ENCODE measurements around the gene ARHGEF40. TPM values are rescaled to one million over a fixed set of nuclear protein-coding genes. Genes with fewer than 3 reads are reported as not detected.
"Not testable (repeated sequence)": the region's sequence is repeated elsewhere in the genome, so short reads cannot be mapped to it uniquely, and the experiment has no call there.

ARHGEF40 gene
- polyA plus RNA-seq, 4 donors: 69.0 to 102 (median 79.0) TPM

- peak in 1 of 4 donors; percentile 70 for DNase-seq (ENCODE audit: low read depth in 4 of 4, low spot score in 2 of 4)
Observed at GRCh38 chr14:21039585-21040369, 30.3 kb upstream of the ARHGEF40 start.

- no peak for DNase-seq (ENCODE audit: low read depth in 4 of 4, low spot score in 2 of 4)
Observed at GRCh38 chr14:21040370-21040925, 29.7 kb upstream of the ARHGEF40 start.

DNA sequence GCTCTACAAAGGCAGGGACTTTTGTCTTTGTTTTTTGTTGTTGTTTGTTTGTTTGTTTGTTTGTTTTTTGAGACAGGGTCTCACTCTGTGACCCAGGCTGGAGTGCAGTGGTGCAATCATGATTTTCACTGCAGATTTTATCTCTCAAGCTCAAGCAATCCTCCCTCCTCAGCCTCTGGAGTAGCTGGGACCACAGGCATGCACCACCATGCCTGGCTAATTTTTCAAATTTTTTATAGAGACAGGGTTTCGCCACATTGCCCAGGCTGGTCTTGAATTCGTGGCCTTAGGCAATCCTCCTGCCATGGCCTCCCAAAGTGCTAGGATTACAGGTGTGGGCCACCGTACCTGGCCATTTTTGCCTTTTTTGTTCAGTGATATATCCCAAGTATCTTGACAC, 29.2 kb upstream of the ARHGEF40 start:
- DNase-seq (ENCODE audit: low read depth in 4 of 4, low spot score in 2 of 4): not testable (repeated sequence)

DNA sequence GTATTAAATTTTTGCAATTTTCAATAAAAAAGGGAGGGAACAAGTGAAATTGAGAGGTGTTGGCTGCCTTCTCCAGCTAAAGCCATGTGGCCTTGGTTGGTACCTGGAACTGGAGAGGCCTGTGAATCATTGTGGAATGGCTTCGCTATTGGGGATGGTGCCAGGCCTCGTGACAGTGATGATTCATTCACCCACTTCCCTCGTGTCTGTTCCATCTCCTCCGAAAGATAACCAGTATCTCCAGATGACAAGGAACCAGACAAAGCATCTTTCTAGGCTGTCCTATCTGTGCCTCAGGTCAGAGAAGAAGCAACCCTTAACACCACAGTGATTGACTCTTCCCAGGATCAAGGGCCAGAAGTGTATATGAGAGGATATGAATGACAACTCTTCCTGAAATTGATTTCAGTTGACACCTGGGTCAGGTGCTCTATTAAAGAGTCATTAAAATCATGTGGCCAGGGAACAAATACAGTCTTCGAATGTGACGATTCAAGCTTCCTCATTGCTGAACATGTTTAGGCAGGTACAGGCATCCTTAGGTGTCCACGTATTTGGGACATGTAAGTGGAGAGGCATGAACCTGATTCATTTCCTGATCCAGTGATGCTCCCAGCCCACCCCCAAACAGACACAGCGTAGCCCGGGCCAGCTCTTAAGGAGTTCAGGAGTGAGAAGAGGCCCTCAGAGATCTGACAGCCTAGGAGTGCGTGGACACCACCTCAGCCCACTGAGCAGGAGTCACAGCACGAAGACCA, 28.2 kb upstream of the ARHGEF40 start, which contains the start of gene RNASE7:
RNASE7 (plus strand) TSS at position 687 of the 758 bp plus-strand sequence. CDS start 631 bp downstream, outside the sequence.
- no peak for DNase-seq (ENCODE audit: low read depth in 4 of 4, low spot score in 2 of 4)

GRCh38 chr14:21042918-21043317, 27.2 kb upstream of the ARHGEF40 start:
- no peak for DNase-seq (ENCODE audit: low read depth in 4 of 4, low spot score in 2 of 4)

- no peak for DNase-seq (ENCODE audit: low read depth in 4 of 4, low spot score in 2 of 4)
Observed at GRCh38 chr14:21043387-21043973, 26.6 kb upstream of the ARHGEF40 start.

- DNase-seq (ENCODE audit: low read depth in 4 of 4, low spot score in 2 of 4): no peak
Observed at GRCh38 chr14:21043974-21044618, 26.0 kb upstream of the ARHGEF40 start.

- no peak for DNase-seq (ENCODE audit: low read depth in 4 of 4, low spot score in 2 of 4)
Observed at GRCh38 chr14:21047378-21047781, 22.7 kb upstream of the ARHGEF40 start.

DNA sequence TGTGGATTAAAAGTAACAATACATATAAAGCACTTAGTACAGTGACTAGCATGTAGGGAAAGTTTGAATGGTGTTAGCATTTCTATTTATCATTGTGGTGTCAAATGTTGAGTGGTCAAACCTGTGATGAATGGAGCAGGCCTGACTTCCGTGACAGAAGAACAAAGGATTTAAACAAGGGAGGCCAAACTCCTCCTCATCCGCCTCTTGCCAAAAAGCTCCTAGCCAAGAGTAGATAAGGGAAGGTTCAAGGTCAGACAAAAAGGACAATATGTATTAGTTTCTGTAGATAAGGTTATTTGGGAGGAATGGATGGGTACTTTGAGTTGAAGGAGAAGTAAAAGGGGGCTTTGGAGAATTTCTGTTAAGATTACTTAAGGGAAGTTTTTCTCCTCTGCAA, 21.5 kb upstream of the ARHGEF40 start:
- no peak for DNase-seq (ENCODE audit: low read depth in 4 of 4, low spot score in 2 of 4)

DNA sequence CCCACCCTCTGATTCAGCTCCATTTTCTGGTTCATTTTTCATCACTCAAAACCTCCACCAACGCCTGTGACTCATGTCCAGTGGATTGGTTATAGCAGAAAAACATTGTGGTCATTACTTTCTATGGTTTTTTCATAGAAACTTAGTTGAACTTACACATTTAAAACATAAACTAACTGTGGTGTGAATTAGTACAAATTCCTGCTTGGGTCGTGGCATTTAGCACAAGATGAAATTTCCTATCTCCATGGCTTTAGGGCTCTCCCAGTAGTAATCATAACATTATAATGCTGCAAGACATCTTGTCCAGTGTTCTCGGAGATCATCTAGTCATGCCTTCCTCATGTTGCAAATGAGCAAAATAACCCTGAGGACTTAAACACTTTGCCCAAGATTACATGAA, 20.8 kb upstream of the ARHGEF40 start:
- DNase-seq (ENCODE audit: low read depth in 4 of 4, low spot score in 2 of 4): no peak

- DNase-seq (ENCODE audit: low read depth in 4 of 4, low spot score in 2 of 4): no peak
Observed at GRCh38 chr14:21050597-21050996, 19.5 kb upstream of the ARHGEF40 start.

GRCh38 chr14:21053184-21054122, 16.7 kb upstream of the ARHGEF40 start:
- DNase-seq (ENCODE audit: low read depth in 4 of 4, low spot score in 2 of 4): no peak

- no peak for DNase-seq (ENCODE audit: low read depth in 4 of 4, low spot score in 2 of 4)
Observed at GRCh38 chr14:21054123-21054767, 15.9 kb upstream of the ARHGEF40 start.

- DNase-seq (ENCODE audit: low read depth in 4 of 4, low spot score in 2 of 4): no peak
Observed at GRCh38 chr14:21054768-21055145, 15.3 kb upstream of the ARHGEF40 start.

DNA sequence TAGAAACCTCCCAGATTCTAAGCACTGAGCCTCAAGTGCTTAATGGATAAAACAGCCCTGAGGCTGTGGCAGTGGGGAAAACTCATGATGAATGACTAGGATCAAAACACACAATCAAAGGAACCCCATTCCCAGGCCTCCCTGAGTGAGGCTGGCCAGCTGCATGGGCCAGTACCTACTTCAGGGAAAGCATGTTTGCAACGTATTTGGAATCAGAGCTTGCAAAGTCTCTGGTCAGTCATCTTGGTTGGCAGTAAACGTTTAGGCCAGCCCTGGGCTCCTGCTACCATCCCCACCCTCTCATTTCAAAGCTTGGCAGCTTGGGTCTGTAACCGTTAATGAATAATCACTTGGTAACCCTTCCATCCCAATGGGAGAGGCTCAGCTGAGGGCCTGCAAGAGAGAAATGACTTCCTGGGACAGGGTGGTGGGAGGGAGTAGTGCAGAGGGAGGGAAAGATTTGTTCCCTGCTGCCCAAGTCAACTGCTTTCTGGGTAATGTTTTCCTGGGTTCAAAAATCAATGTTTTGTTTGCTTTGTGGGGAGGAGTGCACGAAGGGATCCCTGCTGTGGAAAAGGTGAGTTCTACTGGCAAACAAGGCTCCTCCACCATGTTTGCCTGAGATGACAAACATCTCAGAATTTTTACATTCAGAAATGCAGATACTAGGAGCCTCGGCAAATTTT, 14.5 kb upstream of the ARHGEF40 start:
- DNase-seq (ENCODE audit: low read depth in 4 of 4, low spot score in 2 of 4): no peak

DNA sequence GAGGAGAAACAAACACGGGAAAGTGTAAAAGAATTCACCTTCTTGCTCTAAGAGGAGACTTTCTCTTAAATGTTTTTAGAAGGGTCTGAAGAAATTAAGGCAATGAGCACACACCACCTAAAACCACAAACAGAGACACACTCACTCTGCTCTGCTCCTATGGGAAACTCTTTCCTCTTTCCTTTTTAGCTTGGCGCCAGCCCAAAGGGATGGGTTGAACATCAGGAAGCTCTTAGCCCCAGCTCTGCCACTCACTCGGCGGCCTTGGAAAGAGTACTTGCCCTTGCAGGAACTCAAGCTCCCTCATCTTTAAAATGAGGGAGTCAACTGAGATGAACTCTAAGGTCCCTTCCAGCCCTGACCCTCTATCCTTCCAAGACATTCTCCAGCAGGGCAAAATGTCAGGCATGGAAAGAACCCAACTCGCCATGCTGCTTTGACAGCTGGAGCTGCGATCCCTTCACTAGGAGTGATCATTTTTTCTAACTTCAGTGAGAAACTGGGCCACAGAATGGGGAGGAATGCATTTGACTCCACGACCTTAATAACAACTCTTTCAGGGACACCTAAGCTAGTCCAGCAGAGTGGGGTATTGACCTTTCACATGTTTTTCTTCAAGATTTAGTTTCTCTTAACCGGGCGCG, 13.5 kb upstream of the ARHGEF40 start:
- no peak for DNase-seq (ENCODE audit: low read depth in 4 of 4, low spot score in 2 of 4)

DNA sequence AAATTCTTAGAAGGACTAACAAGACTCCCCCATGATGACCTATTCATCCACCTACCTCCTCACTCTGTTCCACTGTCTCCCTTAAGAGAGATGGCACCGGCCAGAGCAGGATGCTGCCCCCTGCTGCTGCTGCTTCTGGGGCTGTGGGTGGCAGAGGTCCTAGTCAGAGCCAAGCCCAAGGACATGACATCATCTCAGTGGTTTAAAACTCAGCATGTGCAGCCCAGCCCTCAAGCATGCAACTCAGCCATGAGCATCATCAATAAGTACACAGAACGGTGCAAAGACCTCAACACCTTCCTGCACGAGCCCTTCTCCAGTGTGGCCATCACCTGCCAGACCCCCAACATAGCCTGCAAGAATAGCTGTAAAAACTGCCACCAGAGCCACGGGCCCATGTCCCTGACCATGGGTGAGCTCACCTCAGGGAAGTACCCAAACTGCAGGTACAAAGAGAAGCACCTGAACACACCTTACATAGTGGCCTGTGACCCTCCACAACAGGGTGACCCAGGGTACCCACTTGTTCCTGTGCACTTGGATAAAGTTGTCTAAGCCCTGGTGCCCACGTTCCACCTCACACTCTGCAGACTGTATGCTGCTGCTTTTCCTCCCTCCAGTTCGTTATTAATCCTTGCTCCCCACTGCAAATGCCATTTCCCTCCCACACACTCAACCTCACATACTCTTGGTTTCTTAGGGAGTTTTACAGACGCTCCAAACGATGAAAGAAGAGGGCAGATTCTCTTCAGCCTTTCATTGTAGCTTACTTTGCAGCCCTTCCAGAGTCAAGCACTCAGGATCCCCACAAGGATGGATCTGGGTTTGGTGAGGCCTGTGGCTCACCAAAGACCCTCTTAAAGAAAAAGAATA, 12.1 kb upstream of the ARHGEF40 start, which contains the start of gene RNASE8:
RNASE8 (plus strand) TSS at position 20 of the 873 bp plus-strand sequence; CDS start at position 91, 71 bp downstream.
- no peak for DNase-seq (ENCODE audit: low read depth in 4 of 4, low spot score in 2 of 4)

Measured in left renal cortex interstitium (tissue), 4 donors.